ENCODE results near the gene KCNQ1.

DNA sequence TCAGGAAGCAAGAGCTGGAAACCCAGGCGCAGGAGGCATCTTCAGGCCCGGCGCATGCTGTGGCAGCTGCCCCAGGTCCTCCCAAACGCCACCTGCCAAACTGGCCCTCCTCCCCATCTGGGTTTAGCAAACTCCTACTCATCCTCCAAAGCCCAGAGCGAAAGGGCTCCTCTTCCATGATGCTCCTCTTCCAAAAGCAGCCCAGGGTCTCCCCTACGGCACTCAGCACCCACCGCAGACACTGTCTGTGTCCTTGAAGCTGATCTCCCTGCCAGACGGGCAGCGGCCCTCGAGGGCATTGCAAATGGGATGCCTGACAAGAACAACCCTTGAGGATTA, 414.9 kb downstream of the KCNQ1 start:
- TF ChIP-seq CTCF (CRISPR knock-in tag; IDR thresholded peaks at IDR 0.05) (no peak), GTF3A (CRISPR knock-in tag; conservative IDR thresholded peaks at IDR 0.05) (no peak), RBM39 (IDR thresholded peaks at IDR 0.05; ENCODE audit: low read depth, low read length, poor library complexity, severe bottlenecking) (no peak), ZNF207 (IDR thresholded peaks at IDR 0.05; ENCODE audit: borderline replicate concordance) (no peak), HOXA7 (CRISPR knock-in tag; IDR thresholded peaks at IDR 0.05) (no peak), ETV6 (CRISPR knock-in tag; conservative IDR thresholded peaks at IDR 0.05) (no peak), FOSL2 (CRISPR knock-in tag; IDR thresholded peaks at IDR 0.05) (no peak), ZNF549 (CRISPR knock-in tag; IDR thresholded peaks at IDR 0.05) (no peak), ZNF33B (CRISPR knock-in tag; IDR thresholded peaks at IDR 0.05) (no peak), EEA1 (CRISPR knock-in tag; IDR thresholded peaks at IDR 0.05; ENCODE audit: borderline replicate concordance) (no peak)
- TF ChIP-seq, protein P1, sequence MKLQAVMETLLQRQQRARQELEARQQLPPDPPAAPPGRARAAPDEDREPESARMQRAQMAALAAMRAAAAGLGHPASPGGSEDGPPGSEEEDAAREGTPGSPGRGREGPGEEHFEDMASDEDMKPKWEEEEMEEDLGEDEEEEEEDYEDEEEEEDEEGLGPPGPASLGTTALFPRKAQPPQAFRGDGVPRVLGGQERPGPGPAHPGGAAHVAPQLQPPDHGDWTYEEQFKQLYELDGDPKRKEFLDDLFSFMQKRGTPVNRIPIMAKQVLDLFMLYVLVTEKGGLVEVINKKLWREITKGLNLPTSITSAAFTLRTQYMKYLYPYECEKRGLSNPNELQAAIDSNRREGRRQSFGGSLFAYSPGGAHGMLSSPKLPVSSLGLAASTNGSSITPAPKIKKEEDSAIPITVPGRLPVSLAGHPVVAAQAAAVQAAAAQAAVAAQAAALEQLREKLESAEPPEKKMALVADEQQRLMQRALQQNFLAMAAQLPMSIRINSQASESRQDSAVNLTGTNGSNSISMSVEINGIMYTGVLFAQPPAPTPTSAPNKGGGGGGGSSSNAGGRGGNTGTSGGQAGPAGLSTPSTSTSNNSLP (IDR thresholded peaks at IDR 0.05; ENCODE audit: low read depth, low read length) = no peak
- TF ChIP-seq, protein P2, sequence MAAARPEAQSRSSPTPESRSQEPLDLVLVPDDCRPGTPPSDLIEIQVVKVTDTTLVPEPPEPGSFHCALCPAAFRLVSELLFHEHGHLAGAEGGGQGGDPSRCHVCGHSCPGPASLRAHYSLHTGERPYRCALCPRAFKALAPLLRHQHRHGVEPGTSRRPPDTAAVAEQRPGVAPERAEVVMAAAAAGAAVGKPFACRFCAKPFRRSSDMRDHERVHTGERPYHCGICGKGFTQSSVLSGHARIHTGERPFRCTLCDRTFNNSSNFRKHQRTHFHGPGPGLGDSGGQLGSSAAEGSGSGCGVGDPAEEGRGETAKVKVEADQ (CRISPR knock-in tag; IDR thresholded peaks at IDR 0.05; ENCODE audit: borderline replicate concordance) = no peak

Data from HepG2 (cell line).